ENCODE measurements around the gene TRUB1.

DNA sequence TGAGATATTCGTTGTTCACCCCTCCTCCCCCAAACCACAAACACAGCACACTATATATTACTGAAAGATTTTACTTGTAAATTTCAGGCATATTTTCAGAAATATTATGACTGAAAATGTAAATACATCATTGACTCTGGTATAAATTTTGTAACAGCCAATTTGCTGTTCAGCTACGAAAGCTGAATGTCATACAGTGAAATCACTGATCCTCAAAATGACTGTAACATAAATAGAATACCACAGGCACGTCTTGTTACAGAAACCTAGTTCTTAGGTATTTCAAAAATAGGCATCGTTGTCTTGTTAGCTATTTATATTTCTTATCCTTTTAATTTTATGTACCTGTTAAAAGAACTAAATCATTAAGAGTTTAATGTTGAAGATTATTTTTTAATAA lies 15.1 kb downstream of the TRUB1 start:
- TF ChIP-seq, protein P1, sequence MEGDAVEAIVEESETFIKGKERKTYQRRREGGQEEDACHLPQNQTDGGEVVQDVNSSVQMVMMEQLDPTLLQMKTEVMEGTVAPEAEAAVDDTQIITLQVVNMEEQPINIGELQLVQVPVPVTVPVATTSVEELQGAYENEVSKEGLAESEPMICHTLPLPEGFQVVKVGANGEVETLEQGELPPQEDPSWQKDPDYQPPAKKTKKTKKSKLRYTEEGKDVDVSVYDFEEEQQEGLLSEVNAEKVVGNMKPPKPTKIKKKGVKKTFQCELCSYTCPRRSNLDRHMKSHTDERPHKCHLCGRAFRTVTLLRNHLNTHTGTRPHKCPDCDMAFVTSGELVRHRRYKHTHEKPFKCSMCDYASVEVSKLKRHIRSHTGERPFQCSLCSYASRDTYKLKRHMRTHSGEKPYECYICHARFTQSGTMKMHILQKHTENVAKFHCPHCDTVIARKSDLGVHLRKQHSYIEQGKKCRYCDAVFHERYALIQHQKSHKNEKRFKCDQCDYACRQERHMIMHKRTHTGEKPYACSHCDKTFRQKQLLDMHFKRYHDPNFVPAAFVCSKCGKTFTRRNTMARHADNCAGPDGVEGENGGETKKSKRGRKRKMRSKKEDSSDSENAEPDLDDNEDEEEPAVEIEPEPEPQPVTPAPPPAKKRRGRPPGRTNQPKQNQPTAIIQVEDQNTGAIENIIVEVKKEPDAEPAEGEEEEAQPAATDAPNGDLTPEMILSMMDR (conservative IDR thresholded peaks at IDR 0.05), result no peak
- TF ChIP-seq EZH2 (IDR thresholded peaks at IDR 0.05; ENCODE audit: low read depth), result no peak

Measured in PC-9 (cell line).